ENCODE results near the gene BEST2.

GRCh38 chr19:12800923-12801465, 49.4 kb downstream of the BEST2 start:
- TF ChIP-seq, protein P1, sequence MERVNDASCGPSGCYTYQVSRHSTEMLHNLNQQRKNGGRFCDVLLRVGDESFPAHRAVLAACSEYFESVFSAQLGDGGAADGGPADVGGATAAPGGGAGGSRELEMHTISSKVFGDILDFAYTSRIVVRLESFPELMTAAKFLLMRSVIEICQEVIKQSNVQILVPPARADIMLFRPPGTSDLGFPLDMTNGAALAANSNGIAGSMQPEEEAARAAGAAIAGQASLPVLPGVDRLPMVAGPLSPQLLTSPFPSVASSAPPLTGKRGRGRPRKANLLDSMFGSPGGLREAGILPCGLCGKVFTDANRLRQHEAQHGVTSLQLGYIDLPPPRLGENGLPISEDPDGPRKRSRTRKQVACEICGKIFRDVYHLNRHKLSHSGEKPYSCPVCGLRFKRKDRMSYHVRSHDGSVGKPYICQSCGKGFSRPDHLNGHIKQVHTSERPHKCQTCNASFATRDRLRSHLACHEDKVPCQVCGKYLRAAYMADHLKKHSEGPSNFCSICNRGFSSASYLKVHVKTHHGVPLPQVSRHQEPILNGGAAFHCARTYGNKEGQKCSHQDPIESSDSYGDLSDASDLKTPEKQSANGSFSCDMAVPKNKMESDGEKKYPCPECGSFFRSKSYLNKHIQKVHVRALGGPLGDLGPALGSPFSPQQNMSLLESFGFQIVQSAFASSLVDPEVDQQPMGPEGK (CRISPR knock-in tag; IDR thresholded peaks at IDR 0.05; ENCODE audit: borderline replicate concordance), result no peak
- TF ChIP-seq ARNTL (CRISPR knock-in tag; IDR thresholded peaks at IDR 0.05; ENCODE audit: borderline replicate concordance, low read depth) (no peak), CSDC2 (CRISPR knock-in tag; IDR thresholded peaks at IDR 0.05) (no peak), ESRRG (CRISPR knock-in tag; IDR thresholded peaks at IDR 0.05) (no peak), POU6F1 (CRISPR knock-in tag; IDR thresholded peaks at IDR 0.05; ENCODE audit: borderline replicate concordance, low read depth) (no peak), TOX (CRISPR knock-in tag; IDR thresholded peaks at IDR 0.05; ENCODE audit: borderline replicate concordance) (no peak)
